Stimulated activated CD8-positive, alpha-beta memory T cell treated with anti-CD3 and anti-CD28 coated beads, Interleukin-4, amount 100 ng/mL, for 1 hour (primary cell): Measurements from ENCODE around the gene CARS1.
A peak's percentile ranks its signal among the peaks of the same experiment; 100 is the strongest.

ENCODE experiments used
- DNase-seq, 2 donors: peaks; one replicate each; pipeline ENCODE4 v3.0.0-alpha.2; 2020; ENCODE audit warnings: low read depth in 2 of 2, low spot score in 1 of 2

CARS1 gene

DNA sequence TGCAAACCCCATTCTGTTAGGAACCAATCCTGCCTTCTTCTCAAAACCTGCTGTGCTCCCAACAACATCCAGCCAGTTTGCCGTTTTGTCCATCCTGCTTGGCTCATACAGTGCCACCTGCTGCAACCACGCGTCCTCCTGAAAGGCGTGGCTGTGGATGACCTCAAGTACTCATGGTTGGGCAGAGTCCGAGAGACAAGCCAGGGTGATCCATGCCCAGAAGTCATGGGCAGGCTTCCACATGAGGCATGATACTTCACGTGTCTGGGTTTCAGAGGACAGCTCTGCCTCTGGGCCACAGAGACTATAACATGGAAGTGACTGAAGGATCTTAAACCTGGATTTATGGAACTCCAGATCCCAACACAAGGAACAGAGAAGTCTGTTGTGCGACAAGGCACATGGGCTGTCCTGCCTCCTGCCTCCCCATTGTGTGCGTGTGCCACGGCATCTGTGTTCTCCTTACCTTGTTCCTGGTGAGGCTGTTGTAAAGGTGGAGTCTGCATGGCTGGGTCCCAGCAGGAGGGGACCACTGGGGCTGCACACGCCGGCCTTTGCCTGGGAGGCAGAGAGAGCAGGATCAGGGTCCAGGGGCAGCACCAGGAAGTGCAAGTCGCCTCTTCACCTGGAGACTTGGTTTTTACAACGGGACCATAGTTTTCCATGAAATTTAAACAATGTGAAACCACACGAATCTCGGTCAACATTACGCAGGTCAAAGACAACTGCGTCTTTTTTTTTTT is 15.4 kb downstream of the CARS1 start:
- DNase-seq = no peak

DNA sequence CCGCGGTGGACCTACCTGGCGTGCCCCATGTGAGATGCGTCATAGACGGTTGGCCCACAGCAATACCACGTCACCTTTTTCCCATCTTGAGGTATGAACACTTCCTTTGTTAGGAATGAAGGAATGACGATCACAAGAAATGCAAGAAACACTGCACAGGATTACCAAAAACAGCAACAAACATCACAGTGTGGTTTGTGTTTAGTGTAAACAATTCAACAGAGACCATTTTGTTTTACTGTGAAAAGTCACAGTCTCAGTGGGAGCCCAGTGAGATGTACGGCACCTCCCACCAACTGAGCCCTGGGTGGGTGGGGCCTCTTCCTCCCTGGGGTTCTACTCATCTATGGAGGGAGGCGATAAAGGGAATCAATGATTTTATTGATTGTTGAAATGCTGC is 16.3 kb downstream of the CARS1 start:
- no peak for DNase-seq

DNA sequence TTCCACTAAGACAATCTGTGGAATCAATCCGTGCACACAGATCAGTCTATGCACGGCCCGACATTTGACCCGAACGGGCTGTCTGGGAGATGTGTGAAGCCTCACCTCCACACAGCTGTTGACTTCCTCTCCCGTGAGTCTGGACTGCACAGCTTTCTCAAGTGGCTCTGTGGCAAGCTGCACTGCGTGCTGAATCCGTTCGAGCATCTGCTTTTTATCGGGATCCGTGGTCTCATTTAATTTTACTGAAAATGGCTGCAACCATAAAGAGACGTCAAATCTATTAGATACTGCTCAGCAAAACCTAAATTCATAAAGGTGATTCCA is 19.3 kb downstream of the CARS1 start:
- no peak for DNase-seq

DNA sequence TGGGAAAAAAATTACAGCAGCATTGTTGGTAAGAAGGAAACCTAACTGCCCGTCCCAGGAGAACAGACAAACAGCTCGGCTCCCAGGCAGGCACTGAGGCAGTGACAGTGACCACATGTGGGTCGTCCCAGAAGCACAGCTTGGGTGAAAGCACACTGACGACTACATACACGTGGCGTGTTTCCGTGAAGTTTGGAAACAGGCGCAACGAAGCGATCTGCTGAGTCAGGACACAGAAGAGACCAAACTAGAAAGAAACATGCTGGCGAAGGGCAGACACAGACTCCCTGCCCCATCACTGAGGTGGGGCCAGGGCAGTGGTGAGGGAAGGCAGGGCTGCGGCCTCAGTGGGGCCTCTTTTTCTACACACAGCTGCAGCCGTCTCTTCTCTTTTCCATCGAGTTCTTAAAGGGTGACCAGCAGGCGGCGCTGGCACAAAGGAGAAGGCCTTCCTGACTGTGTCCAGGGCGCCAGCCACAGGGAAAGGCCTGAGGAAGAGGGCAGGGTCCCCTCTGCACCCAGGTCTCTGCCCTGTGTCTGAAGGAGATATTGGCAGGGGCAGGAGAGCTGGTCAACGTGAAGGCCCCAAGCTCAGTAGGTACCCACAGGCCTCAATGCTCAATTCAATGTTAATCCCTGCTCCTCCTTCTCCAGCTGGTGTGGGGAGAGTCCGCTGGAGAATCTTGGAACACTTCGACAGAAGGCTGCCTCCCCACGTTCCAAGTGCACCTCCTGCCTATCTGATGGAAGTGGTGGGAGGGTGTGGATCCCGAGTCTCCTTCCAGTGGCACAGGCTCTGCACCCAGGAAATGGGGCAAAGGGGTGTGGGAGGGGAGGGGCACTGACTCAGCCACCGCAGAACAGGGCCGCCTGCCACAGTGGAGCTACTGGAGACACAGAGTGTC is 19.9 kb downstream of the CARS1 start:
- DNase-seq = peak in 1 of 2 donors; percentile 14

DNA sequence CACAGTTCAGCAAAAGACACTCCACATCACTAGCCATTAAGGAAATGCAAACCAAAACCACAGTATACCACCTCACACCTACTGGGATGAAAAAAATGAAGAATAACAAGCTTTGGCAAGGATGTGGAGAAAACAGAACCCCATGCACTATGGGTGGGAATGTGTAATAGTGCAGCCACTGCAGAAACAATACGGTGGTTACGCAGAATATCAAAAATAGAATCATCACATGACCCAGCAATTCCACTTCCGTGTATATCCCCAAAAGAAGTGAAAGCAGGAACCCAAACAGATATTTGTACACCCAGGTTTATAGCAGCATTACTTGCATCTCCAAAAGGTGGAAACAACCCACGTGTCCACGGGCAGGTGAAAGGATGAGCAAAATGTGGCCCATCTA is 20.8 kb downstream of the CARS1 start:
- DNase-seq = no peak

DNA sequence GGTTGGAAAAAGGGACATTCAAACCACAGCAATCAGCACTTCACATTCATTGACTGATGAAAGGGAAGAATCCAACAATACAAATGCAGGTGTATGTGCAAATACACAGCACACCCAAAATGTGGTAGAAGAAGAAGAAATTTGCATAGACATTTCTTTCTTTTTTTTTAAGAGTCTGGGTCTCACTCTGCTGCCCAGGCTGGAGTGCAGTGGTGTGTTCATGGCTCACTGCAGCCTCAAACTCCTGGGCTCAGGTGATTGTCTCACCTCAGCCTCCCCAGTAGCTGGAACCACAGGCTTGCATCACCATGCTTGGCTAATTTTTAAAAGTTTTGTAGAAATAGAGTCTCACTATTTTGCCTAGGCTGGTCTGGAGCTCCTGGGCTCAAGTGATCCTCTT is 21.9 kb downstream of the CARS1 start:
- no peak for DNase-seq

DNA sequence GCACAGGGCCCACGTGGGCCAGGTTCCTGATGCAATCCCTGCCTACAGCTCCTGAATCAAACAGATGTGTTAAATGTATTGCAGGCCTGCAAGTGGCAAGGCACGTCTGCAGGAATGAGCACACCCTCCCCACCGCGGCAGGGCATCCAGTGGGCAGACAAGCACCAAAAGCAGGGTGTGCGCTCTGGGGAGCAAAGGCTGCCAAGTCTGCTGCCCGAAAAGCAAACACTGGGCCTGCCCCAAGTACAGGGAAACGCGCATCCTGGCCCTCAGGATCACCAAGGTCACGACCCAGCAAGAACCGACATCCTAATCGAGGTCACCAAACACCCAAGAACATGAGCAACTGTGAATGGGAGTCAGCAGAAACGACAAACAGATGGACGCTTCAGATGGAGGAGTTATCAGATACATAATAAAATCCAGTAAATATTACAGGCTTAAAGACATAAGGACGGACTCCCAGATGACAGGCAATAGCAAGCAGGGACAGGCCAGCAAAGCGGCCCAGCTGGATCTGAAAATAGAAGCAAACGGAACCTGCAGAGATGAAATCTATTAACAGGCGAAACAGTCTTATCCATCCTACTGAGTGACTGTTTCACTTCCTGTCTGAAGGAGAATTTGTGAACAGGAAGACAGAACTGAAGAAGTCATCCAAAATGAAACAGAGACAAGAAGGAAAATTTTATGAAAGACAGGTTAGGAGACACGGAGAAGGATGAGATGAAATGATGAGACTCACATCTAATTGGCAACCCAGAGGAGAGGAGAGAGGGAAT is 26.7 kb downstream of the CARS1 start:
- no peak for DNase-seq

DNA sequence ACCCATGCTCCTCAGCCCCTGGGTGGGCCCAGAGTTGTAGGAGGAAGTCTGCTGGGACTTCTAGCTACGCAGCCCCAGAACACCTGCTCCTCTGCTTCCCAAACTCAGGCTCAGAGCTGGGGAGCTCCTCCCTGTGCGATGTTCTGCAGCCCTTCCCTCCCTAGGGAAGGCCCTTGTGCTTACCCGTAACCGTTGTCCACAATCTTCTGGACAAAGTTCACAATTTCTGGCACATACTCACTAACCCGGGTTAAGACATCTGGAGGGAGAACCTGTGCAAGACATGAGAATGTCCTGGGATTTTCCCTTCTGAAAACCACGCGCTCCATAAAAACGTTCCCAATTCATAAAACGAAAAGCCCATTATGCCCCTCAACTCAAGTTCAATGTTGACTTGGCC is 28.4 kb downstream of the CARS1 start:
- DNase-seq = no peak

DNA sequence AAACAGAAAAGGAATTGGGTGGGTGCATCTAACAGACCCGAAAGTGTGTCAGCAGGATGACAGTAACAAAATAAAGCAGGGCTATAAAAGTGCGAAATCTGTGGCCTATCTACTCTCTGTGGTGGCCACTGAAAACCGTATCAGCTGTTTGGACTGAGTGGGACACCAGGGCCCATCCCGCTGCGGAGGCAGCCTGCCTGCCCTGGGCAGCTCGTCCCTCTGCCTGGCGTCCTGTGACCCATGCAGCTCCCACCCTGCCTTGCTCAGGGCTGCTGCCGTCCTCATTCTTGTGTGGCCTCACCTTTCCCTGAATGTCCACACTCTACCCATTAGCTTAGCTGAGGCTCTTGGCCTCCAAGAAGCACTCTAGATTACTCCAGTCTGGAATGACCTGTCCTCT is 30.4 kb downstream of the CARS1 start:
- DNase-seq = no peak

DNA sequence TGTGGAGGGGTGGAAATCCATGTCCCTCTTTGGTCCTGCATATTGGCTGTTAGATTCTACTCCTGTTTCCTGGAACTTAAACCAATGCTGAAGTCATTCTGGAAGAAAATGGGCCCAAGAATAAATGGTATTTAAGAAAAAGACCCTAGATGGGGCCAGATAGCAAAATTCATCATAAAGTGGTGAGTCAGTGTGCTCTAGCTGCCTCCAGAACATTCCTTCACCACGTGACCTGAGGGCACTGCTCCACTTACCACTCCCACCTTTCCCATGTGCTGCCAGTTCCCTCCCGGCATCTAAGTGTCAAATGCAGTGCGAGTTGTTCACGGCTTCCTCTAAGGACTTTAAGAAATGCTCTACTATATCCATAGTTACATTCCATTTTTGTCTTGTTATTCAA is 34.2 kb downstream of the CARS1 start:
- DNase-seq = no peak

DNA sequence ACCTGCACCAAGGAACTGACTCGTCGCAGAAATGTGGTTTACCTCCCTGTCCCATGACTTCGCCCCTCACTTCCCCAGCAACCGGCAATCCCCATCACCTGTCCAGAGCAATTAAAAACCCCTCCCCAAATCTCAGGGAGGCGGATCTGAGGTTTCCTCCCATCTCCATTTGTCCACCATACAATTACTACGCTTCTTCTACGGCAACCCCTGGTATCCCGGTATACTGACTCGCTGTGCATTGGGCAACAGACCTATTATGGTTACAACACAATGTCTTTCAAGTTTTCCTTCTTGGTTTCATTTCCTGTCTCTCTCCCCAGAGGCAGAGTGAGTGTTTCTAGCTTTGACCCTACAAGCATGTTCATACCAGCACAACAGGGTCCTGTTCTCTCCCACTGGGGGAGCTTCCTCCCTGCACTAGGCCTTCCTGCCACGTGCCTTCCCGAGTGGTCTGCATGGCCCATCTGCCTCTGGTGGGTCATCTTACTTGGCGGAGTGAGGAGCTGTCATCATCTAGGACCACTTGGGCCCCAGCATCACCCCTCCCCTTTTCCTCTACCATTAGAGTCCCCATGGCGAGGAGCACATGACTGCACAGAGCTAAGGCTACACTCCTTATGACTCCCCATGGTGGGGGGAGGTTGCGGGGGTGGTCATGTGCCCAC is 34.8 kb downstream of the CARS1 start:
- no peak for DNase-seq

DNA sequence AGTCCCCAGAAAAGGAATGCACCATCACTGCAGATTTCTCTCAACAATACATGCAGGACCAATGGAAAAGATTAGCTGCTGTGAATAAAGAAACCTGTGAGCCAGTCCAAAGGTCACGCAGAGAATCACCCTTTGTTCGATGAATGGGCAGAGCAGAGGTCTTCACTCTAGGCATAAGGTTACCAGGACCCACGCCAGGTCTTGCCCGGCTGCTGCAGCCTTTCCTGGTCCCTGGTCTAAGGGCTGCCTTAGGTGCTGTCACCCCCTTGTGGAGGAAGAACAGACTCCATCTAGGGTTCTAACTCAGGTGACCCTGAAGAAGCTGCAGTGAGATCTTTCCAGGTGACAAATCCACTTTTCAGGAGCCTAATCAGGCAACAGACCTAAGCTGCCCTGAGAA is 36.1 kb downstream of the CARS1 start:
- peak in 1 of 2 donors; percentile 22 for DNase-seq

DNA sequence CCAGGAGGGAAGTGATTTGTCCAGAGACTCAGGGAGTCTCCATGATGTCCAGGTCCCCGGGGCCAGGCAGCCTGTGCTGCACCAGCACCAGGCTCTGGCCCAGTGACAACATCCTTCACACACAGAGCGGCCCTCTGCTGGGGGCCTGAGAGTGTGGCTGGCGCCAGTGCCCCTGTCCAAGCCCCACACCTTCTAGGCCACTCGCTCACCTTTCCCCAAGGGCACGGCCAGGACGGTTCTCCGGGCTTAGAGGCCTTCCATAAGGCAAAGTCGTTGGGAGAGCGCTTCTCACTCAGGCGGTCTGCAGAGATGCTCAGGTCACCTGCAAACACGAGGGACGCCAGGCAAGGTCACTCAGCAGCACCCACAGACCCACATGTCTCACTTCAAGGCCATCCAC is 37.2 kb downstream of the CARS1 start:
- no peak for DNase-seq

DNA sequence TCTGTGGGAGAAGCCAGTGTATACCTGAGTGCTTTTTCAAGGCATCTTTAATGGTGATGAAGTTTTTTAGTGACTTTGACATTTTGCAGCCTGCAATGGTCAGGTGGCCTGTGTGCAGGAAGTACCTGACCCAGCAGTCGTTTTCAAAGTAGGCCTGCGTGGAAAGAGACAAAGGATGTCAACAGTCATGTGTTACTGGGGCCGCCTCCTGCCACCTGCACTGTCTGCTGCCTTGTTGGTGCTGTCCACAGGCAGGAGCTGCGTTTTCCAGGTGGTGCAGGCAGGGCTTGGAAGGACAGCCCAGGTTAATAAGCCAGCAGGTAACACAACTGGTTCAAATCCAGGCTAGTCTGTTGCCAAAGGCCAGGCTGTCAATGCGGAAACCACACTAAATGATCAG is 38.6 kb downstream of the CARS1 start:
- no peak for DNase-seq

DNA sequence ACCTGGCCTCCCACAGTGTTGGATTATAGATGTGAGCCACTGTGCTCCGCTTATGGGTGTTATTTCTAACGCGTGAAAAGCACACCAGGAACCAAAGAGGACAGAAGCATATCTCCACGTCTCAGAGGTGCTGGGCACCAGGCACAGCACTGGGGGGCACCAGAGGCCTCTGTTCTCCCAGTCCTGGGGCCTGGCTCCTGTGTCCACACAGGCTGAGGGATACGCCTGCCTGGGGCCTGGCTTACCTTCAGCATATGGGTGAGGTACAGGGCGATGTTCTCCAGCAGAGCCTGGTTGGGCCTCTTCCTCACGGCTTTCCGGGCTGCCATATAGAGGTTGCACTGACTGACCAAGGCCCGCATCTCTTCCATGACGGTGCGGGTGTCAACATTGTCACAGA is 40.4 kb downstream of the CARS1 start:
- no peak for DNase-seq

DNA sequence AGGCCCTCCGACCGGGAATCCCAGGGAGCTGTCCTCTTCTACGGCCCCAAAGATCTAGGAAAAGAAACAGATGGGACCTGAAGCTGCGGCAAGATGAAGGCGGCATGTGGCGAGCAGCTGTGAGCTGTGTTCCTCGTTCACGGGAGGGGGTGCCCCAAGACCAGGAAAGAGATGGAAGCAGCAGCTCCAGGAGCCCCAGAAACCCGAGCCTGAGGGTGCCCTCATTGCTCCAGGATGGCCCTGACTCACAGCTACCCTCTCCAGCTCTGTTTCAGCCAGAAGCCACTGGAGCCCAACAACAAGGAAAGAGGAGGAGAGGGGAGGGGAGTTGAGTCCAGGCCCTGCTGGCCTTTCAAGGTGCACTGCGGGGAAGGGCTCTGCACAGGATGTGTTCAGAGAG is 41.4 kb downstream of the CARS1 start:
- DNase-seq = no peak

DNA sequence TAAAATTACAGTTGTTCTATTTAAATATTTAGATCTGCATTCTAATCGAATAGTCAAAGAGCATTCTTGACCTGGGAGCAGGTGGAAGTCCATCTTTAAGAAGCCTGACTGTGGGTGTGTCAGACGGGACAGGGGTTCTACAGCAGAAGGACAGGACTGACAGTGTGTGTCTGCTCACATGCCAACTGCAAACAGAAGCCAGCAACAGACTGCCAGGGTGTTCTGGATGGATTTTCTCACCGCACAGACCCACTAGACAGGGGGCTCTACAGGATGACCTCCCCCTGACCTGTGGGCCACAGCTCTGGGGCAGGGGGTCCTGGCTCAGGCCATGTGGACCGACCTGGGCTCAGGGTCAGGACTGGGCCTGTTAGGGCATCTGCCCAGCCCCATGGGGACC is 42.3 kb downstream of the CARS1 start:
- no peak for DNase-seq

DNA sequence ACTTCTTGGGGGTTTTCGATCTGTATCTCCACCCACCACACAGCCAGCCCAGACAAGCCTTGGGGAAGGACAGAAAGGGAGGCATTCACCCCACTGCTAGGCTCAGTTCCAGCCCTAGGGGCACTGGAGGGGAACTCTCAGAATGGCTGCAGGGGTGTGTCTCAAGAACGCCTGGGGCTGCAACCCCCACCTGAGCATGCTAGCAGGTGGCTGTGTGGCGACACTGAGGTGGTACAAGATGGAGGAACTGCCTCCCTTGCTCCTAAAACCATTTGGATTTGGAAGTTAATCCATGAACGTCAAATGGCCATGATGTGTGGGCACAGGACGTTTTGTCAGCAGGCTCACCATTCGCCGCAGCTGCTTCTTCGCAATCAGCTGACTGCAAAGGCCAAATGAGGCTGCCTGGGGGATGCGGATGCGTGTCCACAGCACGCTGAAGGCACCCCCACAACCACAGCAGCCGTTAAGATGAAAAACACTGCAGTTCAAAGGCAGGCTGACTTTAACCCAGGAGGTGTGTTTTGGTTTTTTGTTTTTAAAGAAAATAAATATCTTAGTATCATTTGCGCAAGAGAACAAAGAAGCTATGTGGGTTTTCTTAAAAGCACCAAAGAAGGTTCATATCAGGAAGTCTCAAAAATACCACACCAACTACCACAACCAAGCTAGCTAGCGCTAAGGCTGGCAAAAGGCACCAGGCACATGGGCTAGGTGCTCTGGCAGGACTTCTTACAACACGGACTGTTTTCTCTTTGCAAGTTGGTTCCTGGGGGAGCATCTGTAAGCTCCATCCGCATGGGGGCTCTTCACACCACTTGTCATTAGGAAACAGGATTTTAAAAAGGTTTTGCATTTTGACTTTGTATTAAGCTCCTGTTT is 42.9 kb downstream of the CARS1 start:
- DNase-seq = peak in 1 of 2 donors; percentile 57

DNA sequence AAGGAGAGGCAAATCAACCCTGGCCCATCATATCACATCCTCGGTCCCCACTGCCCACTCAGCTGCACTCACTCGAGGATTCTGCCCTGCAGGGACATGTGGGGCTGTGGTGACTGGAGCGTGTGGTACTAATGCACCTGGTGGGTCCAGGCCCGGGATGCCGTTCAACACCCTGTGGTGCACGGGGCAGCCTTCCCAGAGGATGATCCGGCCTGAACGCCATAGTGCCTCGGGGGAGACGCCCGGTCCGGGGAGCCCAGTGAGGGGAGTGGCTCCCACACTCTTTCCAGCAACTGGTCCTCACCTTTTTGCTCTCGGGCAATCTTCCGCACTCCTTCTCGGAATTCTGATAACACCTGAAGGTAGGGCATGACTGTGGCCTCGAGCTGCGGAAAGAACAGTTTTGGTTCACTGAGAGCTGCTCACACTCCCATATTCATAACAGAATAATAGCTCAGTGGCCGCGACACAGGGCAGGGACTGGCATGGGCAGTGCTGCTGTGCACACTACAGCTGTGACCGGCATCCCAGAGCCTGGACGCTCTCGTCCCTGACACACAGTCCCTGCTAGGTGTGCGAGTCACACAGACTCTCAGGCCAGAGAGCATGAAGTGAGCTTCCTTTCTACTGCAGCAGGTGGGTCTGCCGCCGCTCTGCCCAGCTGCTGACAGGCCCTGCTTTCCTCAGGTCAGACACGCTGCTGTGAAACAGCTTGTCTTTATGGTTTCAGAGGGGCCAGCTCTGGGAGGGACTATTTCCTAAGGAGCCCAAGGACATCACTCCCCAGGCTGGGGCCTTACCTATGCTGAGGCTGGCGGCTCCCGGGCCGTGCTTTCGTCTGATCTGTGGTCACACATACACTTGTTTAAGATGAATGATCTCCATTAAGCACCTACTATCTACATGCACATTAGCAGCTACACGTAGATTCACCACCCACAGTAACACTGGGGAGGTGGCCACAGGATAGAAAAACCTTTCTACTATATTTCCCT is 45.0 kb downstream of the CARS1 start:
- no peak for DNase-seq
